CD4-positive, alpha-beta T cell treated with Interleukin-4 for 1 hour (primary cell): Measurements from ENCODE around the gene GART.

Experiments used
- DNase-seq, 2 donors: peaks; one replicate each; pipeline ENCODE4 v3.0.0-alpha.2; 2020 to 2022

The GART gene

DNA sequence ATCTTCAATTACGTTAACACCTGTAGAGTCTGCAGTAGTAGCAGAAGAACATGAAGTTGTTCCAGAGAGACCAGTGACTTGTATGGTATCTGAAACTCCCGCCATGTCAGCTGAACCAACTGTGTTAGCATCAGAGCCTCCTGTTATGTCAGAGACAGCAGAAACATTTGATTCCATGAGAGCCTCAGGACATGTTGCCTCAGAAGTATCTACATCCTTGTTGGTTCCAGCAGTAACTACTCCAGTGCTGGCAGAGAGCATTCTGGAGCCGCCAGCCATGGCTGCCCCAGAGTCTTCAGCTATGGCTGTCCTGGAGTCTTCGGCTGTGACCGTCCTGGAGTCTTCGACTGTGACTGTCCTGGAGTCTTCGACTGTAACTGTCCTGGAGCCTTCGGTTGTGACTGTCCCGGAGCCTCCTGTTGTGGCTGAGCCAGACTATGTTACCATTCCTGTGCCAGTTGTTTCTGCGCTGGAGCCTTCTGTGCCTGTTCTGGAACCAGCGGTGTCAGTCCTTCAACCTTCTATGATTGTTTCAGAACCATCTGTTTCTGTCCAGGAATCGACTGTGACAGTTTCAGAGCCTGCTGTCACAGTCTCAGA is 11.2 kb upstream of the GART start:
- DNase-seq, result no peak

DNA sequence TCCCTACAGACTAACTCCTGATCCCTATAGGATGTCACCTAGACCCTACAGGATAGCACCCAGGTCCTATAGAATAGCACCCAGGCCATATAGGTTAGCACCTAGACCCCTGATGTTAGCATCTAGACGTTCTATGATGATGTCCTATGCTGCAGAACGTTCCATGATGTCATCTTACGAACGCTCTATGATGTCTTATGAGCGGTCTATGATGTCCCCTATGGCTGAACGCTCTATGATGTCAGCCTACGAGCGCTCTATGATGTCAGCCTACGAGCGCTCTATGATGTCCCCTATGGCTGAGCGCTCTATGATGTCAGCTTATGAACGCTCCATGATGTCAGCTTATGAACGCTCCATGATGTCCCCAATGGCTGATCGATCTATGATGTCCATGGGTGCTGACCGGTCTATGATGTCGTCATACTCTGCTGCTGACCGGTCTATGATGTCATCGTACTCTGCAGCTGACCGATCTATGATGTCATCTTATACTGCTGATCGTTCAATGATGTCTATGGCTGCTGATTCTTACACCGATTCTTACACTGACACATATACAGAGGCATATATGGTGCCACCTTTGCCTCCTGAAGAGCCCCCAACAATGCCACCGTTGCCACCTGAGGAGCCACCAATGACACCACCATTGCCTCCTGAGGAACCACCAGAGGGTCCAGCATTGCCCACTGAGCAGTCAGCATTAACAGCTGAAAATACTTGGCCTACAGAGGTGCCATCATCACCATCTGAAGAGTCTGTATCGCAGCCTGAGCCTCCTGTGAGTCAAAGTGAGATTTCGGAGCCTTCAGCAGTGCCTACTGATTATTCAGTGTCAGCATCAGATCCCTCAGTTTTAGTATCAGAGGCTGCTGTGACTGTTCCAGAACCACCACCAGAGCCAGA is 10.4 kb upstream of the GART start:
- DNase-seq, result no peak

DNA sequence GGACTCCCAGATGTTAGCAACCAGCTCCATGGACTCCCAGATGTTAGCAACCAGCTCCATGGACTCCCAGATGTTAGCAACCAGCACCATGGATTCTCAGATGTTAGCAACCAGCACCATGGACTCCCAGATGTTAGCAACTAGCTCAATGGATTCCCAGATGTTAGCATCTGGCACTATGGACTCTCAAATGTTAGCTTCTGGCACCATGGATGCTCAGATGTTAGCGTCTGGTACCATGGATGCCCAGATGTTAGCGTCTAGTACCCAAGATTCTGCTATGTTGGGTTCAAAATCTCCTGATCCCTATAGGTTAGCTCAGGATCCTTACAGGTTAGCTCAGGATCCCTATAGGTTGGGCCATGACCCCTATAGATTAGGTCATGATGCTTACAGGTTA is 9.7 kb upstream of the GART start:
- DNase-seq, result no peak

GRCh38 chr21:33550772-33551660 is 9.1 kb upstream of the GART start:
- no peak for DNase-seq

- DNase-seq, result no peak
Observed at GRCh38 chr21:33549848-33550771, 8.2 kb upstream of the GART start.

DNA sequence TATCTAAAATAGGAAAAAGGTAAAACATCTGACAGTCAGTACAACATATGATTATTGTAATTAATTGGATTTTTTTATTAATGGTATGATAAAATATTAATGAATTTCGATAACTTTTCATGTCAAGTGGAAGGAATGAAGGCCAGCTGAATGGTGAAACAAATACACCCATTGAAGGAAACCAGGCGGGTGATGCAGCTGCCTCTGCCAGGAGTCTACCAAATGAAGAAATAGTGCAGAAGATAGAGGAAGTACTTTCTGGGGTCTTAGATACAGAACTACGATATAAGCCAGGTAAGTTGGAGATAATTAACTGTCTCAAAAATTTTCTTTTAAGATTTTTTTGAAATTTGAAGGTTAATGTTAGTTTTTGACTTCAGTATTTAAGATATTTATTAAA is 4.2 kb upstream of the GART start:
- DNase-seq, result no peak

- no peak for DNase-seq
Observed at GRCh38 chr21:33544451-33545195, 2.7 kb upstream of the GART start.

GRCh38 chr21:33543505-33544129 is 1.7 kb upstream of the GART start:
- DNase-seq, result no peak

DNA sequence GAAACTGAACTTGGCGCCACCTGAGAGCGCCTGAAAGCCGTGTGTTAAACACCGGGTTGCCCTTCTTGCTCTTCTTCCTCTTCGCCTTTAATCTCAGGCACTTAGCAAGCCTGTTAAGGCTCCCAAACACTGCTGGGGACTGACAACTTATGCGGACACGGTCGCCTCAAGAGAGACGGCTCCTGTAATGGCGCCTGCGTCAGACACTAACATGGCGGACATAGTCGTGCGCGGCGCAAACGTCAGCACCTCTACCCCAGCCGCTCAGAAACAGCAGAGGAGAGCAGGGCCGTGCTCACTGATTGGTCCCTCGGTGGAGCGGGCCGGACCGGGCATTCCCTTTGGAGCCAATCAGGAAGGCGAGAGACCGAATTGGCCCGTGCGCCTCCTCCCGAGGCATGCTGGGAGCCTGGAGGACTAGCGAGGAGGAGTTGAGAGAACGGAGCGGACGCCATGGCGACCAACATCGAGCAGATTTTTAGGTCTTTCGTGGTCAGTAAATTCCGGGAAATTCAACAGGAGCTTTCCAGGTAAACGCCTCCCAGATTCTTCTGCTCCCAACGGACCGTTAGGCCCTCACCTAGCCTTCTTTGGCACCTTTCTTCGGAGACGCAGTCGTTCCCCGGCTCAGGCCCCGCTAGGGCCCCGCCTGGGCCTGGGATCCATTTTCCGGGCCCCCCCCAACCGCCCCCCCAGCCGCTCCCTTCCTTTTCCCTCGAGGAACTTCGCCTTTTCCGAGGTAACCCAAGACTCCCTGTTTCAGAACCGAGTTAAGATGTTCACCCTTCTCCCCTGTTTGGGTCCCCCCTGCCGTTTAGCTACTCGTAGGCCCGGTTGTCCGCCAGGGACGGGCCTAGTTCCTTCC is 955 bp upstream of the GART start, which contains the start of gene SON:
TSS of gene SON (plus strand) at position 399 of the 865 bp plus-strand sequence. CDS start at position 454, 55 bp downstream.
- DNase-seq, result peak; percentile 98 to 99

DNA sequence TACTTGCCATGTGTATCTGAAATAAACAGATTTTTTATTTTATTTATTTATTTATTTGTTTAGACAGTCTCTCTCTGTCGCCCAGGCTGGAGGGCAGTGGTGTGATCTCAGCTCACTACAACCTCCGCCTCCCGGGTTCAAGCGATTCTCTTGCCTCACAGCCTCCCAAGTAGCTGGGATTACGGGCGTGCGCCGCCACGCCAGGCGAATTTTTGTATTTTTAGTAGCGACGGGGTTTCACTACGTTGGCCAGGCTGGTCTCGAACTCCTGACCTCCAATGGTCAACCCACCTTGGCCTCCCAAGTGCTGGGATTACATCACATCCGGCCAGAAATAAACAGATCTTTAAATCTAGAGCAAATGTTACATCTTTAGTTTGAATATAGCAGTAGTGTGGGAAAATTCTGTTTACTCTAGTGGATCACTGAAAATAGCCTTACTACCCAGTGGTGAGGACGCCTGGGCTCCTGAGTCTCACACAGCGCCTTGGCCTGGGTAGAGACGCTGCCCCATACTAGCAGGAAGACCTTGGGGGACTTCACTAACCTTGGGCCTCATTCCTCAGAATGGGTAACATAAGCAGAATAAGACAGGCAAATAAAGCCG is 709 bp downstream of the GART start:
- peak in 1 of 2 donors; percentile 28 for DNase-seq

DNA sequence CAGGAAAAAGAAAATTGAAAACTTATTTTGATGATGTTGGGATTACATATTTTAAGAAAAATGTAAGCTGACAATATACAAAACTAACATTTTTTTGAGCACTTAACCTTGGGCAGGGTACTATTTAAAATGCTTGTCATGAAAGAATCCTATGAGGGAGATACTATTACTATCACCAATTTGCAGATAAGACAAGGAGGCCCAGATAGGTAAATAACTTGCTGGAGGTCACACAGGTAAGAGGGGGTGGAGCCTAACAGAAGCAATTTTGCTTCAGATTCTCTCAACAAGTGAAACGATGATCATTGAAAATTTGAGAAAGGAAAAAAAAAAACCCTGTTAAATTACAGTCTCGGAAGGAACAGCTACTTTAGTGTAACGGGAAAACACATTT is 1.2 kb downstream of the GART start:
- DNase-seq, result no peak

DNA sequence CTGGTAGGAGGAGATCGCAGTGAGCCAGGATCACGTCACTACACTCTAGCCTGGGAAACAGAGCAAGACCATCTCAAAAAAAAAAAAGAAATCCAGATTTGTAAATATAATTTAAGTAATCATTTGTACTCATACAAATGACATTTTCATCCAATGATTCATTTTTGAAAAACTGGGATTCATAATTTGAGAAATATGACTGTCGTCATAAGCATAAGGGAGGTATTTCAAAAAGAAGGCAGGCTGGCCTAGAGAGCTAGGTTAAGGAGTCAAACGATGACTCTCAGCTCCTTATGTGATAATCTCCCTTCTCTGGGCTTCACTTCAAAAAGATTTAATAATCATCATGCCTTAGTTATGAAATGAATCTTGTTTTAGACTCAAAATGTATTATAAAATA is 2.3 kb downstream of the GART start:
- DNase-seq, result no peak

DNA sequence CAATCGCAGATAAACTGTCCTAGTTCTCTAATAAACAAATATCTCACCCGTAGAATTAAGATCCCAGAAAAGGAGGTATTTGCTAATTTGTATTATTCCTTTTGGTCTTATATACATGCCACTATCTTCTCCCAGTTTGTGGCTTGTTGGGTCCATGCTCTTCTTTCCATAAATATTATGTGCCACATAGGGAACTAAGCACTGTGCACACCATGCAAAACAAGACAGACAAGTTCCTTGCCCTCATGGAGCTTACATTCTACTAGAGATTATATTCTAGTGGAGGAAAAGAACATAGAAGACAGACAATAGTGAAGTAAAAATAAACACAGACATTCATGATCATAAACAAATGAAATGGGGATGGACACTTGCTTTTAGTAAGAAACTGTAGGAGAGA is 4.7 kb downstream of the GART start:
- no peak for DNase-seq

DNA sequence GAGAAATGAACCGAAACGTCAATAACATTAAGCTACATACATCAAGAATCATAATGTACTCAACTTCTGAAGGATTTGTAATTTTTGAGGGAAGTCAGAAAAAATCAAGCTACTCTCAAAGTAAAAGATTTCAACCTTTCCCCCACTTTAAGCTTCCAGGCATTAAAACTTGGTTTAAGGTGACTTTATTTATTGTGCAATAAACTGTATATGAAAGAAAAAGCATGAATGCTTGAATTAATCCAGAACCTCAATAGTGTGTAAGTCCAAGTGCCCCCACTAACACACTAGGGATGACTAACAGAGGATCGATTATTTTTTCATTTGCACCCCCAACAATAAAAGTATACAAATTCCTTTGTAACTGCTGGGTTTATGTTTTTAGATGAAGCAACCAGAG is 10.9 kb downstream of the GART start:
- DNase-seq, result no peak

GRCh38 chr21:33522953-33523349 is 19.0 kb downstream of the GART start:
- no peak for DNase-seq

DNA sequence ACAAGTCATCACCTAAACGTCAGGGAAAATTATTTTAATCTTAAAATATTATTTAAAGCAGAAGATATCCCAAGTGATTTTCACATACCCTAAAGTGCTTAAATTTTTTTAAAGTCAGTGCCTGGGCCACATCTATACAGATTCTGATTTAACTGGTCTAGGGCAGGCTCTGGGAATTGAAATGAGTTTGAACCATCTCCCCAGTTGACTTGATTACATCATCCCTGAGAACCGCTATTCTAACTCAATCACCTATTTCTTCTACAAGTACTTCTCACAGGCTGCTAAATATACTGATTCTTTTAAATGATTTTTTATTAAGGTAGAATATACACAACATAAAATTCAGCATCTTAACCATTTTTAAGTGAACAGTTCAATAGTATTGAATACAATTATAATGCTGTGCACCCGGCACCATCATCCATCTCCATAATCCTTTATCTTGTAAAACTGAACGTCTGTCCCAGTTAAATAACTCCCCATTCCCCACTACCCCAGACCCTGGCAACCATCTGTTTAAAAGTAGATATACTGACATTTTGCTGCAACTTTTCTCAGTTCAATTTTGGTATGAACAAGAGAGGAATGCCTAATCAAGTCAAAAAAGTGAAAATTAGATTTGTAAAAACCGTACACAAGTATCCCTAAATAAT is 19.5 kb downstream of the GART start:
- no peak for DNase-seq

DNA sequence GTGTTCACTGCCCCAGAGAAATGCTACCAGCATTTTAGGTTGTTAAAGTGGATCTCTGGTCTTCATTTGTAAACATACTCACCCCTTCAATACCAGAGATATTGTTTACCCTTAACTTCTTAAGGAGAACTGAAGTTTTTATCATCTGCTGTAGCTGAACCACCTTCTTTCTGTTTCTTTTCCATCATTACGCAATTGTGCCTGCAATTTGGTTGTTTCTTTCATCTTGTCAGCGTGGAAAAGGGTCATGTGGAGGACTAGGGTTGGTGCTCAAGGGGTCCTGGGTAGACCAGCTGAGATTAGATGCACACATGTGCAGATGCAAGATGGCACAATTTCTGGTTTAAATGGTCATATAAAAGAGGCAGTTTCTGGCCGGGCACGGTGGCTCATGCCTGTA is 23.0 kb downstream of the GART start:
- no peak for DNase-seq

DNA sequence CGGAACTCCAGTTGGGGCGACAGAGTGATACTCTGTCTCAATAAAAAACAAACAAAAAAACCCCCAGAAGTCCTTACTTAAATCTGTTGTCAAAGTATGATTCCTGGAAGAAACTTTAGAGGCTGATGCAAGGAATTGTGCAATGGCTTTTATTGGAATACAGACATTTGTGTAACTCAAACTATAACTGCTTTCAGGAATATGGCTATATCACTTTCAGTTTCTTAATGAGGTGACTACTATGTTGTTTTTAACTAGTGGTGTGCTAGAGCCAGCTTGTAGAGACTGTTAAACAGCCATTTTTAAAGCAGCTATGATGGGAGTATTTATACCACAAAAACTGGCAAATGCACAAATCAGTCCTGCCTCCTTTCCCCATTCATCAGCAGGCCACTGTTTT is 27.7 kb downstream of the GART start:
- DNase-seq, result no peak

DNA sequence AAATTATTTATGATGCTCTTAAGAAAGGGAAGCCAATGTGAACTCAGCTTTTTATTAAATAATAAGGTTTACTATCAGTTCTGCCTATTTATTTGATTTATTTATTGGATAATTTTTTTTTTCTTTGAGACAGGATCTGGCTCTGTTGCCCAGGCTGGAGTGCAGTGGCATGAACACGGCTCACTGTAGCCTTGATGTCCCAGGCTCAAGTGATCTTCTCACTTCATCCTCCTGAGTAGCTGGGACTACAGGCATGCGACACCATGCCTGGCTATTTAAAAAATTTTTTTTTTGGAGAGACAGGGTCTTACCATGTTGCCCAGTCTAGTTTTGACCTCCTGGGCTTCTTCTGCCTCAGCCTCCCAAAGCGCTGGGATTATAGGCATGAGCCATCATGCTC is 29.4 kb downstream of the GART start:
- no peak for DNase-seq
